IMR-90 (cell line): Measurements from ENCODE around the gene CHRNA1. TPM values are rescaled to one million over a fixed set of nuclear protein-coding genes. Genes with fewer than 3 reads are reported as not detected.

Experiments used
- ATAC-seq: fragments of 200-7000 bp; cut with Tn5 transposase; 2 replicates; pipeline ENCODE4 v1.9.1; 2020; ENCODE audit warnings: low read depth, mild to moderate bottlenecking, moderate library complexity
- BruUV-seq: library from RNA; stranded (reverse); fragments of 400-500 nt; replicated peaks from 2 replicates; lab custom pipeline; 2021; lab: Mats Ljungman, UMichigan
- CTCF ChIA-PET: fragments of 300-600 bp; formaldehyde crosslinking; extraction: SDS; loops from one replicate; lab custom pipeline; 2021; ENCODE audit warnings: antibody characterized with exemption; lab: Yijun Ruan, JAX
- POLR2A ChIA-PET: fragments of 300-600 bp; sonication (Branson Sonifier 250); formaldehyde crosslinking; loops from one replicate; lab custom pipeline; 2022; ENCODE audit warnings: antibody characterized with exemption; ENCODE audit not compliant: unreplicated experiment; lab: Charles Lee
- DNase-seq: peaks from one replicate; pipeline ENCODE4 v3.0.0; 2013
- H2AFZ ChIP-seq: replicated peaks from 2 replicates; pipeline ENCODE3; 2013; ENCODE audit warnings: low read length, mild to moderate bottlenecking; ENCODE audit not compliant: poor library complexity
- H2AK5ac ChIP-seq: 2 replicates; pipeline ENCODE4 v1.6.1; 2013; ENCODE audit warnings: low read depth, low read length, inconsistent platforms
- H2AK9ac ChIP-seq: replicated peaks from 2 replicates; pipeline ENCODE3; 2013; ENCODE audit warnings: mild to moderate bottlenecking, low read depth, low read length, moderate library complexity; ENCODE audit not compliant: poor library complexity
- H2BK120ac ChIP-seq: 2 replicates; pipeline ENCODE4 v1.6.1; 2013; ENCODE audit warnings: low read depth, low read length, inconsistent platforms
- H2BK15ac ChIP-seq: 3 replicates; pipeline ENCODE4 v1.6.1; 2013; ENCODE audit warnings: low read depth, low read length, inconsistent platforms
- H2BK20ac ChIP-seq: 2 replicates; pipeline ENCODE4 v1.6.1; 2013; ENCODE audit warnings: low read depth, mild to moderate bottlenecking, inconsistent platforms, low read length, moderate library complexity
- H2BK5ac ChIP-seq: 2 replicates; pipeline ENCODE4 v1.6.1; 2013; ENCODE audit warnings: mild to moderate bottlenecking, low read depth, low read length, inconsistent platforms; ENCODE audit not compliant: poor library complexity, severe bottlenecking
- H3K14ac ChIP-seq: replicated peaks from 2 replicates; pipeline ENCODE4 v1.6.1; 2013; ENCODE audit warnings: low read depth, low read length, inconsistent platforms
- H3K18ac ChIP-seq: 2 replicates; pipeline ENCODE4 v1.6.1; 2013; ENCODE audit warnings: low read depth, low read length, control low read depth
- H3K23ac ChIP-seq: 2 replicates; pipeline ENCODE4 v1.6.1; 2013; ENCODE audit warnings: low read depth, low read length, inconsistent platforms
- H3K27ac ChIP-seq: 2 replicates; pipeline ENCODE4 v1.5.1; 2013; ENCODE audit warnings: mild to moderate bottlenecking, control low read depth, low read length; ENCODE audit not compliant: insufficient read depth
- H3K27me3 ChIP-seq: 2 replicates; pipeline ENCODE4 v1.6.1; 2013; ENCODE audit warnings: low read length; ENCODE audit not compliant: control insufficient read depth, insufficient read depth
- H3K36me3 ChIP-seq: 2 replicates; pipeline ENCODE4 v1.6.1; 2013; ENCODE audit warnings: low read length, mixed read lengths; ENCODE audit not compliant: control insufficient read depth, insufficient read depth
- H3K4ac ChIP-seq: 2 replicates; pipeline ENCODE4 v1.6.1; 2013; ENCODE audit warnings: low read depth, low read length, inconsistent platforms
- H3K4me1 ChIP-seq: 2 replicates; pipeline ENCODE4 v1.6.1; 2013; ENCODE audit warnings: low read length, mixed read lengths; ENCODE audit not compliant: control insufficient read depth, insufficient read depth
- H3K4me2 ChIP-seq: 2 replicates; pipeline ENCODE4 v1.6.1; 2013; ENCODE audit warnings: low read depth, mild to moderate bottlenecking, control low read depth, low read length, moderate library complexity
- H3K4me3 ChIP-seq: 2 replicates; pipeline ENCODE4 v1.5.1; 2013; ENCODE audit warnings: low read depth, mild to moderate bottlenecking, control low read depth, low read length, moderate library complexity; ENCODE audit not compliant: insufficient read depth
- H3K56ac ChIP-seq: 2 replicates; pipeline ENCODE4 v1.6.1; 2013; ENCODE audit warnings: low read length, inconsistent platforms; ENCODE audit not compliant: insufficient read depth; ENCODE audit errors: extremely low read depth
- H3K79me1 ChIP-seq, 2 experiments: 2 replicates each; pipeline ENCODE4 v1.6.1; 2013; ENCODE audit warnings: low read length in 2 of 2, inconsistent platforms in 1 of 2, low read depth in 1 of 2
- H3K9ac ChIP-seq: 2 replicates; pipeline ENCODE4 v1.6.1; 2013; ENCODE audit warnings: low read depth, low read length, control low read depth
- H3K9me1 ChIP-seq: 2 replicates; pipeline ENCODE4 v1.6.1; 2013; ENCODE audit warnings: low read length, inconsistent platforms; ENCODE audit not compliant: insufficient read depth
- H3K9me3 ChIP-seq: 2 replicates; pipeline ENCODE4 v1.6.1; 2013; ENCODE audit warnings: low read length; ENCODE audit not compliant: control insufficient read depth, insufficient read depth
- H4K20me1 ChIP-seq: 2 replicates; pipeline ENCODE4 v1.6.1; 2013; ENCODE audit warnings: low read length, inconsistent platforms; ENCODE audit not compliant: insufficient read depth
- H4K5ac ChIP-seq: 2 replicates; pipeline ENCODE4 v1.6.1; 2013; ENCODE audit warnings: mild to moderate bottlenecking, low read depth, low read length, control low read depth
- H4K8ac ChIP-seq, 2 experiments: 2 replicates each; pipeline ENCODE4 v1.6.1; 2013; ENCODE audit warnings: low read depth in 2 of 2, low read length in 2 of 2, control low read depth in 1 of 2, inconsistent platforms in 1 of 2
- H4K91ac ChIP-seq: 2 replicates; pipeline ENCODE4 v1.6.1; 2013; ENCODE audit warnings: low read depth, low read length, inconsistent platforms; ENCODE audit not compliant: insufficient read depth
- BHLHE40 ChIP-seq: fragments of 150-350 bp; IDR thresholded peaks from 2 replicates; pipeline ENCODE4 v1.6.1; 2016; ENCODE audit warnings: mild to moderate bottlenecking, low read depth, low read length
- CEBPB ChIP-seq: IDR thresholded peaks from 2 replicates; pipeline ENCODE4 v1.6.1; 2012; ENCODE audit warnings: low read depth, low read length, improper control_type of control experiment
- CHD1 ChIP-seq: IDR thresholded peaks from 2 replicates; pipeline ENCODE4 v1.6.1; 2012; ENCODE audit warnings: low read depth, low read length, improper control_type of control experiment
- CTCF ChIP-seq: conservative IDR thresholded peaks from 2 replicates; pipeline ENCODE4 v1.5.1; 2012; ENCODE audit warnings: mild to moderate bottlenecking, low read depth, low read length, improper control_type of control experiment
- FOS ChIP-seq: fragments of 150-350 bp; IDR thresholded peaks from 2 replicates; pipeline ENCODE4 v1.6.1; 2016; ENCODE audit warnings: low read depth, low read length
- RFX5 ChIP-seq: IDR thresholded peaks from 2 replicates; pipeline ENCODE4 v1.8.0; 2012; ENCODE audit warnings: low read depth, mild to moderate bottlenecking, low read length, moderate library complexity
- WGBS, 2 experiments: methylation state at CpG; one replicate each; pipeline versions ENCODE4 v1.1.5 to v1.1.7; 2013; ENCODE audit warnings: missing lambda C conversion rate in 2 of 2; ENCODE audit not compliant: insufficient read length in 1 of 2; ENCODE audit errors: extremely low coverage in 2 of 2; 5-methylcytosine and 5-hydroxymethylcytosine counted together
- dilution Hi-C: fragments of 300-500 bp; cut with HindIII; formaldehyde crosslinking; loops from one replicate; pipeline ENCODE4 v1.14.3; 2018; ENCODE audit warnings: low sequenced_read_pairs; ENCODE audit not compliant: unreplicated experiment
- in situ Hi-C: fragments of 300-500 bp; cut with MboI; formaldehyde crosslinking; loops from 3 replicates; pipeline ENCODE4 v1.14.3; 2019; ENCODE audit warnings: low sequenced_read_pairs, inconsistent platforms, mixed read lengths
- intact Hi-C: fragments of 100-400 bp; cut with micrococcal nuclease; formaldehyde crosslinking; loops from 2 replicates; pipeline ENCODE4 v1.10.0; 2022
- polyA plus RNA-seq, 3 experiments: library from polyadenylated mRNA; depleted of rRNA; stranded (reverse); fragments of >200 nt; gene quantifications; 2 replicates each; pipeline ENCODE4 v1.2.3, GENCODE V29; 2012; ENCODE audit warnings: low replicate concordance in 1 of 3
- total RNA-seq: library from RNA; depleted of rRNA; stranded (reverse); fragments of >200 nt; gene quantifications from 2 replicates; pipeline ENCODE4 v1.2.3, GENCODE V29; 2012

CHRNA1 gene
- total and polyA plus RNA-seq, 2 of the 4 experiments (the other 2 are of a cell fraction): 0.75 to 0.90 TPM

- Histone ChIP-seq H3K4me1 (peaks cover 42% of the 10 kb centered on the region), H3K56ac (peak overlapping the region; percentile 67), H3K23ac (peak overlapping the region; percentile 78), H3K14ac (peak overlapping the region; percentile 83), H2AK5ac (peak overlapping the region; percentile 92), H3K9ac (peak overlapping the region; percentile 1), H3K4ac (peak overlapping the region; percentile 98), H4K20me1 (no peaks in the 10 kb centered on the region), H3K27ac (peak overlapping the region; percentile 73), H2BK15ac (peak overlapping the region; percentile 78; the same call in 2 of the 3 replicates), H3K9me3 (no peaks in the 10 kb centered on the region), H2AFZ (peak overlapping the region; percentile 51), H3K18ac (peak overlapping the region; percentile 93), H4K5ac (peak overlapping the region; percentile 78), H4K91ac (peak overlapping the region; percentile 96), H2BK20ac (peak overlapping the region; percentile 94), H2AK9ac (peak overlapping the region; percentile 75), H3K9me1 (peaks cover 44% of the 10 kb centered on the region), H3K27me3 (no peaks in the 10 kb centered on the region), H3K36me3 (no peaks in the 10 kb centered on the region), H3K79me1 (peaks cover 0 to 14% of the 10 kb centered on the region in 2 experiments; a peak in 2 of 4 replicates), H2BK120ac (peak overlapping the region; percentile 97), H2BK5ac (peak overlapping the region; percentile 74), H3K4me3 (no peak overlapping the region), H3K4me2 (no peak overlapping the region), H4K8ac (peak overlapping the region; percentile 70 to 91)
- in situ Hi-C loops: loop anchor here (5.0 kb wide), 1 partner anchor 63 kb away; no protein-coding TSS in a partner anchor
- intact Hi-C loops: no loop called here
- peak; percentile 80 for DNase-seq
- ChIA-PET CTCF (interaction anchor here (0.6 to 0.9 kb wide), 2 partner anchors 32 to 143 kb away, joined by 3 to 4 read pairs; no protein-coding TSS in a partner anchor), POLR2A (interaction anchor here (1.1 kb wide), 1 partner anchor 8 kb away, joined by 4 read pairs; no protein-coding TSS in a partner anchor)
- BruUV-seq: no TSS peak
- WGBS, 2 experiments: 80% methylated on average over 3 of the region's 5 CpGs; no CpG with 5 or more reads in 1 of the 2 experiments
- dilution Hi-C loops: no loop called here
- ATAC-seq: no peak
- TF ChIP-seq CHD1 (no peak), CEBPB (0 out of 2 replicates have a peak, but pooled peaks have one; percentile 2), FOS (no peak), BHLHE40 (no peak), CTCF (no peak), RFX5 (no peak)
These were observed 15.2 kb upstream of the CHRNA1 start for GRCh38 chr2:174779361-174779928.
